HEK293 (cell line): Measurements from ENCODE around the gene SPDYE6.

Experiments
- CTCF ChIA-PET: fragments of 350-600 bp; formaldehyde crosslinking; extraction: SDS; loops from one replicate; lab custom pipeline; 2021; ENCODE audit warnings: antibody characterized with exemption; lab: Yijun Ruan, JAX
- POLR2A ChIA-PET: fragments of 300-600 bp; formaldehyde crosslinking; extraction: SDS; loops from one replicate; lab custom pipeline; 2020; ENCODE audit warnings: antibody characterized with exemption, inconsistent platforms; lab: Yijun Ruan, JAX
- H3K27ac ChIP-seq: fragments of 200-500 bp; sonication (Bioruptor generic); 2 replicates; pipeline ENCODE4 v1.5.1; 2014; ENCODE audit warnings: low read depth, low read length, control low read depth, inconsistent platforms; ENCODE audit errors: extremely low read depth
- H3K36me3 ChIP-seq, 2 experiments: fragments of 200-500 bp in 1 of 2; sonication (Bioruptor generic) in 1 of 2; 1 replicate in 1 of 2; 2 replicates in 1 of 2; pipeline ENCODE4 v1.5.1; 2014 to 2017; ENCODE audit warnings: inconsistent platforms in 2 of 2, low read length in 2 of 2; ENCODE audit not compliant: control insufficient read depth in 2 of 2, insufficient read depth in 1 of 2
- H3K4me1 ChIP-seq: fragments of 200-500 bp; sonication (Bioruptor generic); 2 replicates; pipeline ENCODE4 v1.5.1; 2014; ENCODE audit warnings: mild to moderate bottlenecking, low read length, inconsistent platforms; ENCODE audit not compliant: control insufficient read depth, insufficient read depth
- H3K4me3 ChIP-seq: 2 replicates; pipeline ENCODE4 v1.5.1; 2011; ENCODE audit warnings: low read depth, mild to moderate bottlenecking, control low read depth, low read length, moderate library complexity
- H3K9me3 ChIP-seq: fragments of 200-500 bp; sonication (Bioruptor generic); 2 replicates; pipeline ENCODE4 v1.5.1; 2014; ENCODE audit warnings: low read depth, low read length, inconsistent platforms; ENCODE audit not compliant: control insufficient read depth, insufficient read depth
- INSM2 ChIP-seq: fragments of 450-650 bp; formaldehyde crosslinking; IDR thresholded peaks from 2 replicates; pipeline ENCODE4 v1.5.1; 2016; ENCODE audit warnings: missing biosample characterization, missing genetic modification characterization
- KLF1 ChIP-seq: fragments of 450-650 bp; formaldehyde crosslinking; IDR thresholded peaks from 2 replicates; pipeline ENCODE4 v1.5.1; 2016; ENCODE audit warnings: missing biosample characterization, missing genetic modification characterization
- KLF10 ChIP-seq: fragments of 450-650 bp; IDR thresholded peaks from 2 replicates; pipeline ENCODE4 v1.5.1; 2018; ENCODE audit warnings: missing biosample characterization, mild to moderate bottlenecking, missing genetic modification characterization
- OSR2 ChIP-seq: fragments of 450-650 bp; formaldehyde crosslinking; IDR thresholded peaks from 2 replicates; pipeline ENCODE4 v1.5.1; 2016; ENCODE audit warnings: missing biosample characterization, missing genetic modification characterization
- REST ChIP-seq: fragments of 450-650 bp; formaldehyde crosslinking; IDR thresholded peaks from 2 replicates; pipeline ENCODE4 v1.5.1; 2016; ENCODE audit warnings: missing biosample characterization, missing genetic modification characterization
- SCRT1 ChIP-seq: fragments of 450-650 bp; formaldehyde crosslinking; IDR thresholded peaks from 2 replicates; pipeline ENCODE4 v1.5.1; 2016; ENCODE audit warnings: missing biosample characterization, missing genetic modification characterization, borderline replicate concordance
- SP2 ChIP-seq: fragments of 450-650 bp; formaldehyde crosslinking; IDR thresholded peaks from 2 replicates; pipeline ENCODE4 v1.5.1; 2016; ENCODE audit warnings: missing biosample characterization, missing genetic modification characterization
- ZBTB26 ChIP-seq: fragments of 450-650 bp; formaldehyde crosslinking; optimal IDR thresholded peaks from 2 replicates; pipeline ENCODE3; 2016; ENCODE audit warnings: missing biosample characterization, mild to moderate bottlenecking, missing genetic modification characterization
- ZBTB7A ChIP-seq: fragments of 450-650 bp; formaldehyde crosslinking; IDR thresholded peaks from 2 replicates; pipeline ENCODE4 v1.5.1; 2016; ENCODE audit warnings: low read depth, missing biosample characterization, missing genetic modification characterization
- ZBTB8A ChIP-seq: fragments of 450-650 bp; formaldehyde crosslinking; IDR thresholded peaks from 2 replicates; pipeline ENCODE4 v1.5.1; 2016; ENCODE audit warnings: missing biosample characterization, missing genetic modification characterization
- ZFHX2 ChIP-seq: fragments of 450-650 bp; formaldehyde crosslinking; conservative IDR thresholded peaks from 2 replicates; pipeline ENCODE4 v1.5.1; 2016; ENCODE audit warnings: missing biosample characterization, missing genetic modification characterization
- ZIC2 ChIP-seq: fragments of 450-650 bp; formaldehyde crosslinking; IDR thresholded peaks from 2 replicates; pipeline ENCODE4 v1.5.1; 2016; ENCODE audit warnings: missing biosample characterization, missing genetic modification characterization
- ZNF121 ChIP-seq: fragments of 450-650 bp; formaldehyde crosslinking; IDR thresholded peaks from 2 replicates; pipeline ENCODE4 v1.5.1; 2016; ENCODE audit warnings: missing biosample characterization, missing genetic modification characterization
- ZNF211 ChIP-seq: fragments of 450-650 bp; formaldehyde crosslinking; IDR thresholded peaks from 2 replicates; pipeline ENCODE4 v1.5.1; 2016; ENCODE audit warnings: low read depth, missing biosample characterization, missing genetic modification characterization
- ZNF302 ChIP-seq: fragments of 450-650 bp; formaldehyde crosslinking; IDR thresholded peaks from 2 replicates; pipeline ENCODE4 v1.5.1; 2016; ENCODE audit warnings: missing biosample characterization, missing genetic modification characterization, low read depth
- ZSCAN18 ChIP-seq: fragments of 450-650 bp; formaldehyde crosslinking; IDR thresholded peaks from 2 replicates; pipeline ENCODE4 v1.5.1; 2016; ENCODE audit warnings: missing biosample characterization, missing genetic modification characterization
- TF ChIP-seq, protein P1 (sequence below): fragments of 450-650 bp; formaldehyde crosslinking; IDR thresholded peaks from 2 replicates; pipeline ENCODE4 v1.5.1; 2016; ENCODE audit warnings: missing biosample characterization, missing genetic modification characterization
- TF ChIP-seq, protein P2 (sequence below): fragments of 450-650 bp; formaldehyde crosslinking; IDR thresholded peaks from 2 replicates; pipeline ENCODE4 v1.5.1; 2016; ENCODE audit warnings: missing biosample characterization, missing genetic modification characterization
- TF ChIP-seq, protein P3 (sequence below): fragments of 450-650 bp; formaldehyde crosslinking; IDR thresholded peaks from 2 replicates; pipeline ENCODE4 v1.5.0; 2017; ENCODE audit warnings: missing biosample characterization, missing genetic modification characterization, borderline replicate concordance

The SPDYE6 gene

DNA sequence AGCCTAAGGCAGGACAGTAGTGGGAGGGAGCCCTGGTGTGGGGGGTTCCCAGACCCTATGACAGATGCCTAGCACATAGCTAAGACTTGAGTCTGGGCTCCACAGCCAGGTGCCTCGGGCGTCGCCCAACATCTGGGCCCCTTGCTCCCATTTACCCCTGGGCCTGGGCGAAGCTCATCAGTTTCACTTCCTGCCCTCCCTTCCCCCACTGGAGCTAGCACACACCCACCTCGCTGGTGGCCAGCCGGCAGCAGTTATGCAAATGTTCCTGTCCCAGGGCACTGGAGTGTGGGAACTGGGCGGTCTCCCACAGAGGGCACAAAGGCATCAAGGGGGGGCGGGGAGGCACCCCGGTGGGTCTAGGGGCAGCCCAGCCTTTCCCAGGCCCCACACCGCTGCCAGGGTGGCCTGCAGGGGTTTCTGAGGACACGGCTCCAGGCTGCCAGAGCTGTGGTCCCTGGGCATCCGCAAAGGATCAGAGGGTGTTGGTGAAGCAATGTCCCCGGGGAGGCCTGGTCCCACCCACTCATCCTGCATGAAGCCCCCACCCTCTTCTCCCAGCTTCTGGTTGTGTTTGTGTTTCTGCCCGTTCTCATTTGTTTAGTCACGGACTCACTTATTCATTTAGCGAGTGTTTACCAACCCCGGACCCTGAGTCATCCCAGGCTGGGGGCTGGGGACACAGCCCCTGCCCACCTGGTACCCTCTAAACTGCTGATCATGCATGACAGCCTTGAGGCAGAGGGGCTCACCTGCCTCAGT lies 49.1 kb downstream of the SPDYE6 start:
- no peak overlapping the region for H3K4me3 ChIP-seq
- TF ChIP-seq ZBTB26 (tag by site-specific recombination), result no peak
- TF ChIP-seq, protein P1, sequence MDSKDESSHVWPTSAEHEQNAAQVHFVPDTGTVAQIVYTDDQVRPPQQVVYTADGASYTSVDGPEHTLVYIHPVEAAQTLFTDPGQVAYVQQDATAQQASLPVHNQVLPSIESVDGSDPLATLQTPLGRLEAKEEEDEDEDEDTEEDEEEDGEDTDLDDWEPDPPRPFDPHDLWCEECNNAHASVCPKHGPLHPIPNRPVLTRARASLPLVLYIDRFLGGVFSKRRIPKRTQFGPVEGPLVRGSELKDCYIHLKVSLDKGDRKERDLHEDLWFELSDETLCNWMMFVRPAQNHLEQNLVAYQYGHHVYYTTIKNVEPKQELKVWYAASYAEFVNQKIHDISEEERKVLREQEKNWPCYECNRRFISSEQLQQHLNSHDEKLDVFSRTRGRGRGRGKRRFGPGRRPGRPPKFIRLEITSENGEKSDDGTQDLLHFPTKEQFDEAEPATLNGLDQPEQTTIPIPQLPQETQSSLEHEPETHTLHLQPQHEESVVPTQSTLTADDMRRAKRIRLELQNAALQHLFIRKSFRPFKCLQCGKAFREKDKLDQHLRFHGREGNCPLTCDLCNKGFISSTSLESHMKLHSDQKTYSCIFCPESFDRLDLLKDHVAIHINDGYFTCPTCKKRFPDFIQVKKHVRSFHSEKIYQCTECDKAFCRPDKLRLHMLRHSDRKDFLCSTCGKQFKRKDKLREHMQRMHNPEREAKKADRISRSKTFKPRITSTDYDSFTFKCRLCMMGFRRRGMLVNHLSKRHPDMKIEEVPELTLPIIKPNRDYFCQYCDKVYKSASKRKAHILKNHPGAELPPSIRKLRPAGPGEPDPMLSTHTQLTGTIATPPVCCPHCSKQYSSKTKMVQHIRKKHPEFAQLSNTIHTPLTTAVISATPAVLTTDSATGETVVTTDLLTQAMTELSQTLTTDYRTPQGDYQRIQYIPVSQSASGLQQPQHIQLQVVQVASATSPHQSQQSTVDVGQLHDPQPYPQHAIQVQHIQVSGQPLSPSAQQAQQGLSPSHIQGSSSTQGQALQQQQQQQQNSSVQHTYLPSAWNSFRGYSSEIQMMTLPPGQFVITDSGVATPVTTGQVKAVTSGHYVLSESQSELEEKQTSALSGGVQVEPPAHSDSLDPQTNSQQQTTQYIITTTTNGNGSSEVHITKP (tag by site-specific recombination), result no peak
- no peak for TF ChIP-seq OSR2 (tag by site-specific recombination)
- TF ChIP-seq ZNF121, result no peak
- no peak for TF ChIP-seq REST
- TF ChIP-seq, protein P2, sequence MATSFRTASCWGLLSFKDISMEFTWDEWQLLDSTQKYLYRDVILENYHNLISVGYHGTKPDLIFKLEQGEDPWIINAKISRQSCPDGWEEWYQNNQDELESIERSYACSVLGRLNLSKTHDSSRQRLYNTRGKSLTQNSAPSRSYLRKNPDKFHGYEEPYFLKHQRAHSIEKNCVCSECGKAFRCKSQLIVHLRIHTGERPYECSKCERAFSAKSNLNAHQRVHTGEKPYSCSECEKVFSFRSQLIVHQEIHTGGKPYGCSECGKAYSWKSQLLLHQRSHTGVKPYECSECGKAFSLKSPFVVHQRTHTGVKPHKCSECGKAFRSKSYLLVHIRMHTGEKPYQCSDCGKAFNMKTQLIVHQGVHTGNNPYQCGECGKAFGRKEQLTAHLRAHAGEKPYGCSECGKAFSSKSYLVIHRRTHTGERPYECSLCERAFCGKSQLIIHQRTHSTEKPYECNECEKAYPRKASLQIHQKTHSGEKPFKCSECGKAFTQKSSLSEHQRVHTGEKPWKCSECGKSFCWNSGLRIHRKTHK (tag by site-specific recombination), result no peak
- TF ChIP-seq INSM2 (tag by site-specific recombination), result no peak
- peak; percentile 82 for TF ChIP-seq KLF1 (tag by site-specific recombination)
- no peak for TF ChIP-seq ZSCAN18 (tag by site-specific recombination)
- peak; percentile 91 for TF ChIP-seq ZIC2 (tag by site-specific recombination)
- TF ChIP-seq ZNF302 (tag by site-specific recombination), result no peak
- TF ChIP-seq ZBTB7A (tag by site-specific recombination), result no peak
- no peak for TF ChIP-seq ZNF211
- peak; percentile 63; the same call in 1 of the 2 replicates for TF ChIP-seq KLF10 (tag by site-specific recombination)
- peak; percentile 48 for TF ChIP-seq ZBTB8A (tag by site-specific recombination)
- TF ChIP-seq SCRT1, result no peak
- TF ChIP-seq ZFHX2 (tag by site-specific recombination), result peak; percentile 75
- TF ChIP-seq SP2 (tag by site-specific recombination), result 0 out of 2 replicates have a peak, but pooled peaks have one; percentile 13
- TF ChIP-seq, protein P3, sequence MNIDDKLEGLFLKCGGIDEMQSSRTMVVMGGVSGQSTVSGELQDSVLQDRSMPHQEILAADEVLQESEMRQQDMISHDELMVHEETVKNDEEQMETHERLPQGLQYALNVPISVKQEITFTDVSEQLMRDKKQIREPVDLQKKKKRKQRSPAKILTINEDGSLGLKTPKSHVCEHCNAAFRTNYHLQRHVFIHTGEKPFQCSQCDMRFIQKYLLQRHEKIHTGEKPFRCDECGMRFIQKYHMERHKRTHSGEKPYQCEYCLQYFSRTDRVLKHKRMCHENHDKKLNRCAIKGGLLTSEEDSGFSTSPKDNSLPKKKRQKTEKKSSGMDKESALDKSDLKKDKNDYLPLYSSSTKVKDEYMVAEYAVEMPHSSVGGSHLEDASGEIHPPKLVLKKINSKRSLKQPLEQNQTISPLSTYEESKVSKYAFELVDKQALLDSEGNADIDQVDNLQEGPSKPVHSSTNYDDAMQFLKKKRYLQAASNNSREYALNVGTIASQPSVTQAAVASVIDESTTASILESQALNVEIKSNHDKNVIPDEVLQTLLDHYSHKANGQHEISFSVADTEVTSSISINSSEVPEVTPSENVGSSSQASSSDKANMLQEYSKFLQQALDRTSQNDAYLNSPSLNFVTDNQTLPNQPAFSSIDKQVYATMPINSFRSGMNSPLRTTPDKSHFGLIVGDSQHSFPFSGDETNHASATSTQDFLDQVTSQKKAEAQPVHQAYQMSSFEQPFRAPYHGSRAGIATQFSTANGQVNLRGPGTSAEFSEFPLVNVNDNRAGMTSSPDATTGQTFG (tag by site-specific recombination), result no peak

More for the DNA sequence above, 49.1 kb downstream of the SPDYE6 start:
- H3K36me3 ChIP-seq, result no peaks in the 10 kb centered on the region; a peak in 1 of 3 replicates
- no peaks in the 10 kb centered on the region for H3K9me3 ChIP-seq
- ChIA-PET POLR2A (no interaction called here), CTCF (interaction anchor here (0.6 to 1.1 kb wide), 2 partner anchors 11 to 88 kb away, joined by 3 read pairs; no protein-coding TSS in a partner anchor)
- H3K27ac ChIP-seq, result no peak overlapping the region
- peaks cover 7% of the 10 kb centered on the region; the same call in 1 of the 2 replicates for H3K4me1 ChIP-seq
